GM18868 (cell line): ENCODE measurements around the gene MX1.
A peak's percentile ranks its signal among the peaks of the same experiment; 100 is the strongest.

Experiments used
- ATAC-seq: cut with Tn5 transposase; IDR thresholded peaks from one replicate; pipeline ENCODE4 v1.9.1; 2021; ENCODE audit warnings: mild to moderate bottlenecking, moderate library complexity; ENCODE audit not compliant: unreplicated experiment

MX1 gene

DNA sequence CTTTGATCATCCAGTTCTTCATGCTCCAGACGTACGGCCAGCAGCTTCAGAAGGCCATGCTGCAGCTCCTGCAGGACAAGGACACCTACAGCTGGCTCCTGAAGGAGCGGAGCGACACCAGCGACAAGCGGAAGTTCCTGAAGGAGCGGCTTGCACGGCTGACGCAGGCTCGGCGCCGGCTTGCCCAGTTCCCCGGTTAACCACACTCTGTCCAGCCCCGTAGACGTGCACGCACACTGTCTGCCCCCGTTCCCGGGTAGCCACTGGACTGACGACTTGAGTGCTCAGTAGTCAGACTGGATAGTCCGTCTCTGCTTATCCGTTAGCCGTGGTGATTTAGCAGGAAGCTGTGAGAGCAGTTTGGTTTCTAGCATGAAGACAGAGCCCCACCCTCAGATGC lies 32.5 kb downstream of the MX1 start:
- no peak for ATAC-seq

DNA sequence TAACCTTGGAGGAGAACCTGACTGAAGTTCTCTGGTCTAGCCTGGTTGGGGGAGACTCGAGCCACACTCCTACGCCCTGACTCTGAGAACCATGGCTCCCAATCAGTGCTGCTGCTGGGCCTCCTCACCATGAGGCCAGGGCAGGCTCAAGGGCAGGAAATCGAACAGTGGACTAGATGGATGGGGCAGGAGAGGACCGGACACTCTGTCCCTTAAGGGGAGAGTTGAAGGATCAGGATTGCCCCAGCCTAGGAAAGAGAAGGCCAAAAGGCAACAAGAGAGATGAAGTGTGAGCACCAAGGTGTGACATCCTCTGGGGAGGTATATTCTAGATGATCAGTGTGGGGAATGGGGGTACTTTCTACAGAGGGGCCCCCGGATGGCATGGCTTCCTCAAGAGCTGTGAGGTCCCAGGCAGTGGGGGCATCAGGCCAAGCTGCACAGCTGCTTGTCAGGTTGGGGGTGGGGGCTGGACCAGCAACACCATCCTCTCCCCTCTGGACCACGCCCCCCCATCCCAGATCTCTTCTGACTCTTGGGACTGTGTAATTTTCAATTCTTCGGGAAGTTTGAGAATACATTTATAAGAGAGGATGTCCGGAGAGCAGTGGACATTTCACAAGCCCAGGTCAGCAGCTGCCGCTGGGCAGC lies 34.0 kb downstream of the MX1 start:
- no peak for ATAC-seq

DNA sequence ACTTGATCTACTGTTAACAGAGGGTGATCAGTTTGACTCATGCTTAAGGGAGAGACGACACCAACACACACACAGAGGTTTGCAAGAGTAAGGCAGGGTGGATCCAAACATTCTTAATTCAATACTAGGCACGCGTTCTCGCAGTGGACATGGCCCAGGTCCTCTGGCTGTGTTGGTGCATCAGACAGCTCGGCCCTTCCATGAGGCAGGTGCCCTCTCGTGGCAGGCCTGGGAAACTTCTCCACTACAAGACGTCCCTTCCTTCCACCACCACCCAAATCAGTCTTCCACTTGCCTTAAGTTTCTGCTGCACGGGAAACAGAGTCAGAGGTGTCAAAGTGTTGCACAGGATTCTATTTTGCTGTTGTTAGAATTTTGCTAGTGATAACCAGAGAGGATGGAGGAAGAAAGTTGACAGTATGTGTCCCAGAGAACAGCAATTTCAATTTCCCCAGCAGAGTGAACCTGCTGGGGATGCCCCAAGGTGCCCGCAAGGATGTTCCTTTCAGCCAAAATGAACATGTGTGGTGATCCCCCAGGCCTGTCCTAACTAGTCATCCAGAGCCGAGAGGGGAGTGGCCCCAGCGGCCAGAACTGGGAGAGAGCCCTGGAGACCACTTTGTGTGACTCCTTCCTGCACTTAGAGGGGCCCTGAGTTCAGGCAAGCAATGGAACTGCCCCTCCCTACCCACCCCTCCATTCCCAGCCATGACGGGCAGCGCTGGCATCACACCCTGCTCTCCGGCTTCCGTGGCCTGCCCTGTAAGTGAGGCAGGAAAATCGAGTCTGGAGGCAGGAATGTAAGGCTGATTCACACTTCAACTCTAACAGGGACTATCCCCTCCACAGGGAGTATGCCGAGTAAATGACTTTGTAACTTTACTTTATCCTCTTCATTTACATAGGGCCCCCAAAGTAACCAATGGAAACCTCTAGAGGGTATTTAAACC lies 34.8 kb downstream of the MX1 start:
- ATAC-seq = peak; percentile 63

- ATAC-seq = peak; percentile 85
Observed at GRCh38 chr21:41465176-41465781, 39.2 kb downstream of the MX1 start.

DNA sequence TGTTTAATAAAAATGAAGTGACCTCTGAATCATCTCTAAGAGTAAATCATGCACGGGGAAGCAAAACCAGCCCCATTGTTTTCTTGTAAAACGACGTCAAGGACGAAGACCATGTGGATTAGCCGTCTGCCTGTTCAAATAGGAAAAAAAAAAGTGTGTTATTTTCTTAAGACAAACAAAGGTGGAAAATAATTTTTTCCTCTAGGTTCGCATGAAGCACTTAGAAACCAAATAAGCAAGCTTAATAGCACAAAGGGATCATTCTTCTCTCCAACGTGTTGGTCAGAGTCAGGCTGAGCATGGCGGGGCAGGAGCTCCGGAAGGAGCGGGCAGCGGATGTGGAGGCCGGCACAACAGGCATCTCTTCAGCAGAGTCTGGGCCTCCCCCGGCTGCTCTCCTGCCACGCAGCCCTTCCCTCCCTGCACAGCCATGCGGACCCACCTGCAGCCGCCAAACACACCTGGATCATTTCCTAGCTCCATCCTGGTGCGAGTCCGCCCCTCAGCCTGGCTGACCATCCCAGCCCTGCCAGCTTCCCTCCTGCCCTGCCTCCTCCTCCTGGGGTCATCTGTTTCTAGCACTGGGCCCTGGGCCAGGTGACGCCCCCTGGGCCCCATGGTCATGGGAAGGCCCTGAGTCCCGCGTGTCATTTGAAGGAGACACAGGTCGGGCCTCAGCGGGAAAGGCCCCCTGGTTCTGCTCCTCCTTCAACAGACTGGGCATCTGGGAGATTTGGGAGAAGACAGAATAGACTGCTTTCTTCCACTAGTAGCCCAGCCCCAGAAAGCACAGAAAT lies 40.2 kb downstream of the MX1 start:
- ATAC-seq = no peak

DNA sequence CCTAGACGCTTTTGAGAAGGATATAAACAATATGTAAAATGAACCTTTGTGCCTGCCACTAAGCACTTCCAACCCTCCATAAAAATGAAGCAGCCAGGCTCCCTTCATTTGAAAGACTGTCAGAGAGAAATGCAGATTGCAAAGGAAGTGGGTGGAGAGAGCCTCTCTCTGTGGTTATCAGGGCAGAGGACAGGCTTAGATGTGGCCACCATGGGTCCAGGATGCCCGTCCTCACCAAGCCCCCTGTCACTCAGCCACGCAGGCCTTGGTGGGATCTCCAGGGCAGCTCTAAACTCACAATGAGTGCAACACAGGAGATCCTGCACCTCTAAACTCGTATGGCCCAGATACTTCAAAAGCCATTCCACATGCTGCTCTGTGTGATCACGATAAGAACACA lies 44.0 kb downstream of the MX1 start:
- ATAC-seq = no peak

GRCh38 chr21:41472753-41473548 lies 46.9 kb downstream of the MX1 start:
- no peak for ATAC-seq

DNA sequence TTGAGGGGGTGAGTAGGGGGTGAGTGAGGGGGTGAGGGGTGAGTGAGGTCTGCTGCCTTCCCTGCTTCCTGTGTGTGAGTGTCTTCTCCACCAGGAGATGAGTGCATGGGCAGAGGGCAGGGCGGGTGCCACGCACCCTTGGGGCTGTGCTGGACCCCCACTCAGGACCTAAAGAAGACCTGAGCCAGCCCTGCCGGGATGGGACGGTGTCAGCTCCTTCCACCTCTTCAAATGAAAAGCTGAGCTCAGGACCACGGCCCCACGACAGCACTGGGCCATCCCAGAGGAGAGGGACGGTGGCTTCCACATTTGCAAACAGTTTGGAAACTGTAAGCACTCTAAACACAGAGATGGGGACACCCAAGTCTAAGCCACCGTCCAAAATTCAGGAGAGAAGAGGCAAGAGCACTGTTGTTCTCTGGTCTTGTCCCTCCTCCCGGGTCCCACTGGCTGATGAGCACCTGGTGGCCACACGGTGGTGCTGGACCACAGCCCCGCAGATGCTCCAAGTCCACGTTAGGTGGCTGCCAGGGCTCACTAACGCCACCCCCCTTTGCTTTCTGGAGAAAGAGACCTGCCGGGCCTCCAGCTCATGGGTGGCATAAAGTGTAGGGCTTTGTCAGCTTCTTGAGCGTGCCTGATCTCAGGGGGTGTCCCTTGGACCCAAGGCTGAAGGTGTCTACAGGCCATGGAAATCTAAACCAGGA lies 49.8 kb downstream of the MX1 start:
- no peak for ATAC-seq

- no peak for ATAC-seq
Observed at GRCh38 chr21:41477641-41478318, 51.7 kb downstream of the MX1 start.

- no peak for ATAC-seq
Observed at GRCh38 chr21:41478319-41479177, 52.5 kb downstream of the MX1 start.

GRCh38 chr21:41479686-41480085 lies 53.6 kb downstream of the MX1 start:
- ATAC-seq = no peak

- ATAC-seq = no peak
Observed at GRCh38 chr21:41480086-41480690, 54.1 kb downstream of the MX1 start.

DNA sequence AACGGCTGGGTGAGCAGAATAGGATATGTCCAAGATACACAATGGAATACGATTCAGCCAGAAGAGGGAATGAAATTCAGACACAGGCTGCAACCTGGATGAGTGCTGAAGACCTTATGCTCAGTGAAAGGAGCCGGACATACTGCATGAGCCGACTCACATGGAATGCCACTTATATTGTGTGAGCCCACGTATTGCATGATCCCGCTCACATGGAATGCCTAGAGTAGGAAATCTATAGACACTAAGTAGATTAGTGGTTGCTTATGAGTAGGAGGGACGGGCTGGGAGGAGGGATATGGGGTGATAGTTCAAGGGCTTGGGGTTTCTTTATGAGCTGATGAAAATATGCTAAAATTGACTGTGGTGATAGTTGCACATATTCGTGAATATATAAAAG lies 55.2 kb downstream of the MX1 start:
- no peak for ATAC-seq

DNA sequence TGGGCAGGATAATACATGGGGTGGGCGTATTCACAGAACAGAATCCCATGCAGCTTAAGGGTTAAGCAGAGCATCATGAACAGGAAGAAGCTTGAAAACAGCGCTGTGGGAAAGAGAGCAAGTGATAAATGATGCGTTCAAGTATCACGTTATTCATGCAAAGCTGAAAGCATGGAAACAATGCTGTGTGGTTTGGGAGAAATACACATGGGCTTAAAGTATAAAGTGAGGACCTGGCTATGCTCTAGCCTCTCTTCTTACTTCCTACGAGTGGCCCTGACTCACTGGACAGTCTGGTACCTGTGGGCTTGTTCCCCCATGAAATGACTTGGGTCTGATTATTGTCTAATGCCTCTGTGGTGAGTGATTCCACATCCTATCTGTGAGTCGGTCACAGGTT lies 56.3 kb downstream of the MX1 start:
- ATAC-seq = no peak

- no peak for ATAC-seq
Observed at GRCh38 chr21:41482980-41483379, 56.9 kb downstream of the MX1 start.

GRCh38 chr21:41483415-41483814 lies 57.4 kb downstream of the MX1 start:
- no peak for ATAC-seq

DNA sequence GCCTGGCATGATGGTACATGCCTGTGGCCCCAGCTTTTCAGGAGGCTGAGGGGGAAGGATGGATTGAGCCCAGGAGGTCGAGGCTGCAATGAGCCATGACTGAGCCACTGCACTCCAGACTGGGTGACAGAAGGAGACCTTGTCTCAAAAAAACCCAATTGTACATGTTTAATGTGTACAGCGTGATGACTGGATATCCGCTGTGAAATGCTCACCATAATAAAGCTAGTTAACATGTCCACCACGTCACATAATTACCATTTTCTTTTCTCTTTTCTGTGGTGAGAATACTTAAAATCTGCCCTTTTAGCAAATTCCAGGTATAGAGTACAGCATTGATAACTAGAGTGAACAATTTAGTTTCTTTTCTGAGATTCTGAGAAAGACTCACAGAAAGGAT lies 57.9 kb downstream of the MX1 start:
- ATAC-seq = no peak

DNA sequence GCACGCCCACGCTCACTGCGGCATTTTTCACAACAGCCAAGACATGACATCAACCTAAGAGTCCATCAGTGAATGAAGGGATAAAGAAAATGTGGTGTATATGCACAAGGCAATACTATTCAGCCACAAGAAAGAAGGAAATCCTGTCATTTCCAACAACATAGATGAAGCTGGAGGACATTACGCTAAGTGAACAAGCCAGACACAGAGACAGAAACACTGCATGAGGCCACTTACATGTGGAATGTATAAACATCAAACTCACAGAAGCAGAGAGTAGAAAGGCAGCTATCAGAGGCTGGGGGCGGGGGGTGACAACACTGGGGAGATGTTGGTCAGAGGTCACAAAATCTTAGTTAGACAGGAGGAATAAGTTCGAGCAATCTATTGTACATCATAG lies 61.0 kb downstream of the MX1 start:
- no peak for ATAC-seq
